ENCODE measurements around the gene RASSF5.

Gene RASSF5
- long read RNA-seq, donor 1: 0 reads
- long read RNA-seq, donor 2, partial matches to known transcripts: 0 of 1 reads
- long read RNA-seq, donor 2, other reads (novel, unspliced or antisense): 0 of 1 reads
- long read RNA-seq, donor 3: 0 reads
- long read RNA-seq, donor 4, partial matches to known transcripts: 0 of 3 reads
- long read RNA-seq, donor 4, other reads (novel, unspliced or antisense): 0 of 3 reads
- long read RNA-seq, donor 5: 0 reads
- long read RNA-seq, donor 6, partial matches to known transcripts: 0 of 1 reads
- long read RNA-seq, donor 6, other reads (novel, unspliced or antisense): 0 of 1 reads
- long read RNA-seq, donor 7, partial matches to known transcripts: 0 of 3 reads
- long read RNA-seq, donor 7, other reads (novel, unspliced or antisense): 0 of 3 reads
- long read RNA-seq, donor 8, partial matches to known transcripts: 0 of 1 reads
- long read RNA-seq, donor 8, other reads (novel, unspliced or antisense): 0 of 1 reads

- DNase-seq: peak; percentile 80
Observed at GRCh38 chr1:206507284-206508129, at the start of gene RASSF5. Gene RASSF5, plus strand, starts transcription at chr1:206507531. Its CDS starts 72 bp downstream, at chr1:206507603.

DNA sequence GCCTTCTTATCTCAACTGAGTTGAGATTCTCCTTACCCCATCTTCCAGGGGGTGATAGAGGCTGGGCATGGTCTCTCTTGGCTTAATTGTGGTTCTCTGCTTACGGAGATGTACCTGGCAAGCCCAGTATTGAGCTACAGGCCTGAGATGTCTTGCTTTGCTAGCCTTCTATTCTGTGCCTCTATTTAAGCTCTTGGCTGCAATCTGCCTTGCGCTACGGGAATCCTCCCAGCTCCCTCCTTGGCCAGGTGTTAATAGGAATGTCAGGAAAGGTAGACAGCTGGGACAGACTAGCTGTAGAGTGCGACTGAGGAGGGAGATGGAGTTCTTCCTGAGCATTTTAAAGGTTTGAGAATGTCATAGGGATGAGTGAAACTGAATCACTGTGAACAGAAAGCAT lies 47.6 kb upstream of the RASSF5 start:
- DNase-seq: no peak

DNA sequence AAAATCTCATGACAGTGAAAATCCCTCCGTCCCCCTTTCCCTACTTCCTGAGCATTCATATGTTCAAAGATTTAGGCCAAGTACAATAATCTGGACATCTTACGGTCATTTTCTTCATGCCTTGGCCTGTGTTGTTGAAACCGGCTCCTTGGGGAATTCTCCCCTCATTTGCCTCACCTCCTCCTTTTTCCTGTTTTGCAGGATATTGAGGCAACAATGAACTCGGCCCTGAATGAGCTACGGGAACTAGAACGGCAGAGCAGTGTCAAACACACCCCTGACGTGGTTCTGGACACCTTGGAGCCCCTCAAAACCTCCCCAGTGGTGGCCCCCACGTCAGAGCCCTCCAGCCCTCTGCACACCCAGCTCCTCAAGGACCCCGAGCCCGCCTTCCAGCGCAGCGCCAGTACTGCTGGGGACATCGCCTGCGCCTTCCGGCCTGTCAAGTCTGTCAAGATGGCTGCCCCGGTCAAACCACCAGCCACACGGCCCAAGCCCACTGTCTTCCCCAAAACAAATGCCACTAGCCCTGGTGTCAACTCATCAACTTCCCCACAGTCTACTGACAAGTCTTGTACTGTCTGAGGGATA lies 46.4 kb upstream of the RASSF5 start:
- DNase-seq: no peak

DNA sequence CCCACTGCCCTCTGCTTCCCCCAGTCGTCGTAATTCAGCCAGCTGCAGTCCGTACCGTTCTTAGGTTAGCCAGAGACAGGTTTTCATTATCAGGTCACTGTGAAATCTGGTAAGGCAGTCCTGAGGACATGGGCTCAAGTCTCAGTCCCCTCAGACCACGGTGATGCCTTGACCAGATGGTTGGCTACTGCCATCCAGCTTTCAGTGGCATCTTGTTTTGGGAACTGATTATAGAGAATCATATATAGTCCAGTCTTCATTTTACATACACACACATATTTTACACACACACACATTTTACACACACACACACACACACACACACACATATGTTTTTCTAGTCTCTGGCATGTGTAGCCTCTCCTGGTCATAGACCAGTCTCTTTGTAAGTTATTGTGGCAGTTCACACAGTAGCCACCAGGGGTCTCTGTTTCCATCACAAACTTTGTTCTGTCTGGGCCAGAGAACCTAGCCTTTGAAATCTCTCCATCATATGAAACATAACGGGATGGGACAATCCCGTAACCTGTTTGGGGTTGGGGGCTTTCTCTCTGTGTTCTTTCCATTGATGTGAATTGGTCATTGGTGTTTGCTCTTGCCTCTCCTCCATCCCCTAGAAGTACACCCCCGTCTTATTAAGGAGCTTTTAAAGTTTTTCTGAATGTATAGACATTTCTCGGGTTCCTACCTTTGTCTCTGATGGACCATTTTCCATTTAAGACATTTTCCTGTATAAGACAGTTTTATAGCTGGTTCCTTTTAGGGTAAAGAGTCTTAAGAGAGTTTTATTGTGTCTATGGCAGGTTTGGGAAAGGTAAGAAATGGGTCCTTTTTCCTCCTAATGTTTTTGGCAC lies 45.5 kb upstream of the RASSF5 start:
- DNase-seq: peak; percentile 46

DNA sequence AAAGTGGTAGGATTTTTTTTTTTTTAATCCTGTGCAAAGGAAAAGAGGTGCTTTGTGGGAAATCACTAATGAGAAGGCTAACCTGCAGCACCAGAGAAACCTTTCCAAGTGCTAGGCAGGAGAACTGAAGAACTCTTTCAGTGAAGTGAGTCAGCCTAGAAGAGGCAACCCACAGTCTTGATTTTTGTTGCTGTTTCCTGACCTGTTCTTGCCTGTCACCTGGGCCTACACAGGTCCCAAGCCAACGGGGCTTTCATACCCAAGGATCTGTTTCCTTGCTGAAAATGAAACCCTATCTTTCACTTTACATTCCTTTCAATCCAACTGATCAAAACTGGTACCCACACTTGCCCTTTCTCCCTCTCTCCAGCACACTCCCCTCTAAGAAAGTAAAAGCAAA lies 44.2 kb upstream of the RASSF5 start:
- no peak for DNase-seq

- no peak for DNase-seq
Observed at GRCh38 chr1:206463911-206464310, 43.4 kb upstream of the RASSF5 start.

- no peak for DNase-seq
Observed at GRCh38 chr1:206464456-206464964, 42.8 kb upstream of the RASSF5 start.

- DNase-seq: no peak
Observed at GRCh38 chr1:206465951-206466350, 41.4 kb upstream of the RASSF5 start.

DNA sequence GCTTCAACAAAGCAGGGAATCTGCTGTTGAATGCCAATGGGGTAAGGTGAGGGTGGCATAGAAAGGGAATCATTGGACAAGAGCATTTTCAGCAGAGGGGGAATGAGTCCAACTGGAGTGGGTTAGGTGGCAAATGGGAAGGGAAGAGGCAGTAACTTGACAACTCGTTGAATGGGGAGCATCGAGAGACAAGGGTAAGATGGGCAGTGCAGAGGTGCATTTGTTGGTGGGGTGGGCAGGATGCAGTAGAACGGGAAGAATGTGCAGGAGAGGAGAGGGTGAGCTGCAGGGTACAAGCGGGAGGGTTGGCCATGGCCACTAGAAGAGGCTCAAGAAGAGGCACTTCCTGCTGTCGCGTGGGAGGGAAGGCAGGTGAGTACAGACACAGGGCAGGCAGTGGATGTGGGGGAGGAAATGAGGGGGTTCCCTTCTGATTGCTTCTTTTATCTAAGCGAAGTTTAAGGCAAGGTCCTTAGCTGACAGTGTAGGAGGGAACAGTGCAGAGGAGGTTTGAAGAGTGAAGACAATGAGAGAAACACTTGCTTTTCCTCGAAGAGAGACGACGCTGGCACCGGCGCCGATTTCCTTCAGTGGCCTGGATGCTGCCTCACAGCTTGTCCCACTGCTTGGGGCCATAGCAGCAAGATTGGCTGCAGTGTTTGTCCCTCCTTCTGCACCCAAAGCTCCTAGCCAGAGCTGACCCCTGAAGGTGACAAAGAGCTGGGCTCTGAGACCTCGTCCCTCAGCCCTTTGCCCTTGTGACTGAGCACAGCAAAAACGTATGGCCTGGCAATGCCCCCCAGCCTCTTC lies 40.3 kb upstream of the RASSF5 start:
- DNase-seq: peak; percentile 35

DNA sequence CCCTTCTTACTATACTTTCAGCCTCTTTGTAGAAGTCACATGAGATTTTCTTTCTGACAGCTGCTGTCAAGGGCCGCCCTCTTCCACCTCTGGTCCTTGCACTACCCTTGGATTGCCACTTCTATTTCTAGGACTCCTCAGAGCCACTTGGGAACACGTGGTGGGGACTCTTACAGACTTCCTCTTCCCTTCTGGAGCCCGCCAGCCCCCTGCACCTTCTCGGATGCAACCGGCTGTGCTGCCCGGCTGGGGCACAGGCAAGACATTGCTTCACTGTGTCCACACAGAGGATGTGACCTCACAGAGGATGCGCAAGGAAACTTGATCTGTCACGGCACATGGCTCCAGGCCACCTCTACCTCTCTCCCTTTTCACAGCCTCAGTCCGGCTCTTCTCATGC lies 39.4 kb upstream of the RASSF5 start:
- peak; percentile 51 for DNase-seq

GRCh38 chr1:206468571-206468970 lies 38.8 kb upstream of the RASSF5 start:
- no peak for DNase-seq

- no peak for DNase-seq
Observed at GRCh38 chr1:206469411-206469932, 37.9 kb upstream of the RASSF5 start.

DNA sequence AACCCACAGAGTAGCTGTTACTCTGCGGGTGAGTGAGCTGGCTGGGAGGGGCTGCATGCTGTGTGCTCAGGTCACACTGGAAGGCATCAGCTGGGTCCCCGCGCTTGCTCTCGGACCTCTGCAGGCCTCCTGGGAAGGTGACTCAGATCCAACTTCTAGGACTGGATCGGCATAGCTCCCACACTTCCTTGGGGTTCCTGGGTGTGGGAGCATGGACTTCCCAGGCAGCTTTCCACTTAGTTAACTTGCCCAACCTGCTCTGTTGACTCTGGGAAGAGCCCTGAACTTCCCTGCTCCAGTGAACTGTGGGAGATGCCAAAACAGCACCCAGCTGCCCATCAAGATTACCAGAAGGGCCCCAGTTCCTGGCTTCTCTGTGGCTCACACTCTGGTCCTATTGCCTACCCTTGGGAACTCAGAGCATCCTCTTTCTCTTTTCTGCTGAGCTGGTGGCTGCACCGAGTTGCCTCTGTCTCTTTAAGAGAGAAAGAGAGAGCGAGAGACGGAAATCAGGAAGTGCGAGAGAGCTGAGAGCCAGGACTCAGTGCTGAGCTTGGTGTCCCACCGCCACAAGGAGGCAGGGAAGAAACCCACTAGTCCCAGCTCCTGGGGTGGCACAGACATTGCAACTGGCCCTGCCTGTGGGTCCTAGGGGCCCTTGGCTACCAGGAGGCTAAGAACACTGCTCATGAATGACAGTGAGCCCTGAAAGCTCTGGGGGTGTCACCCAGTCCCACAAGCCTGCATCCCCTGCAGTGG lies 37.2 kb upstream of the RASSF5 start, which contains the start of gene IKBKE:
Gene IKBKE (plus strand): TSS at position 544 of the 759 bp plus-strand sequence. CDS start 2,752 bp downstream, outside the sequence.
- peak; percentile 52 for DNase-seq

GRCh38 chr1:206470692-206471414 lies 36.5 kb upstream of the RASSF5 start:
- peak; percentile 51 for DNase-seq

- no peak for DNase-seq
Observed at GRCh38 chr1:206471415-206471801, 35.9 kb upstream of the RASSF5 start.

GRCh38 chr1:206472024-206472423 lies 35.3 kb upstream of the RASSF5 start:
- DNase-seq: no peak

- DNase-seq: peak; percentile 38
Observed at GRCh38 chr1:206472454-206472853, 34.9 kb upstream of the RASSF5 start.

DNA sequence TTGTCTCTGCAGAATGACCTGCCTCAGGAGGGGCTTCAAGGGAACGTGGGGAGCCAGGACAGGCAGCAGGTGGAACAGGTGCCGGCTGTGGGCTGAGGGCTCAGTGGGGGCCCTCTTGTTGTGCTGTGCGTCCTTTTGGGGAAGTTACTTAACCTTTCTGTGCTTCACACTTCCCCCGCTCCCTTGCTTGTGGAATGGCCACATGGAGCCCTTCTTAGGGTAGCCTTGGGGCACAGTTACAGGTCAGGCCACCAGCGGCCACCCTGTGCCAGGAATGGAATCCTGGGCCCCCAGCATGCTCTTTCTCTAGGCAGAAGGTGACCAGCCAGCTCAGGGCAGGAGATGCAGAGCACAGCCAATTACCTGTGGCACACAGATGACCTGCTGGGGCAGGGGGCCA lies 34.4 kb upstream of the RASSF5 start:
- DNase-seq: no peak

DNA sequence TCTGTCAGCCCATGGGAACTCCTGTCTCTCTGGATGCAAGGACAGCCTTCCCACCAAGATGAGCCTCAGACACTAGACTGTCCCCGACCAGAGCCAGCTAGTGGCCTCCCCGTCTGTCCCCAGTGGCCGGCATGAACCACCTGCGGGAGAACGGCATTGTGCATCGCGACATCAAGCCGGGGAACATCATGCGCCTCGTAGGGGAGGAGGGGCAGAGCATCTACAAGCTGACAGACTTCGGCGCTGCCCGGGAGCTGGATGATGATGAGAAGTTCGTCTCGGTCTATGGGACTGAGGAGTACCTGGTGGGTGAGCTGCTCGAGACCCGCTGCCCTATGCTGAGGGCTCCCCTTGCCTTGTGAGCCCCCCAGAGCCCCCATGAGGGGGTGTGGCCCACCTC lies 31.3 kb upstream of the RASSF5 start:
- DNase-seq: no peak

Data from right kidney (tissue), 9 donors.